ENCODE measurements around the gene CREB1.

- TF ChIP-seq EZH2 (IDR thresholded peaks at IDR 0.05; ENCODE audit: borderline replicate concordance, low read length) (no peak), CTCF (conservative IDR thresholded peaks at IDR 0.05 in 1 of 2, IDR thresholded peaks at IDR 0.05 in 1 of 2; ENCODE audit: extremely low read depth in 1 of 2, insufficient read depth in 1 of 2, low read depth in 1 of 2, low read length in 2 of 2) (no peak)
These were observed 41.6 kb downstream of the CREB1 start for GRCh38 chr2:207571370-207571769.
